ENCODE data around the gene TRIM44.

GRCh38 chr11:35812828-35813227, 150.3 kb downstream of the TRIM44 start:
- TF ChIP-seq POLR2A (IDR thresholded peaks at IDR 0.05) (no peak), CTCF (IDR thresholded peaks at IDR 0.05 in 8 of 11, conservative IDR thresholded peaks at IDR 0.05 in 3 of 11) (no peak)

All from spleen (tissue), 7 donors.